CD14-positive monocyte (primary cell): Measurements from ENCODE around the gene CAMK1D. TPM values are rescaled to one million over a fixed set of nuclear protein-coding genes. Genes with fewer than 3 reads are reported as not detected.

Experiments
- DNase-seq, 3 donors: peaks; one replicate each; pipeline ENCODE4 v3.0.0-alpha.2; 2011 to 2022
- H2AFZ ChIP-seq: 2 replicates; pipeline ENCODE4 v1.6.0; 2012; ENCODE audit warnings: mild to moderate bottlenecking, low read depth, low read length, inconsistent platforms; ENCODE audit not compliant: insufficient read depth, poor library complexity, severe bottlenecking
- H3K27ac ChIP-seq, 2 donors: 1 replicate in 1 of 2; 2 replicates in 1 of 2; pipeline ENCODE4 v1.5.1; 2012 to 2013; ENCODE audit warnings: low read length in 2 of 2, control low read depth in 1 of 2, inconsistent platforms in 1 of 2, low read depth in 1 of 2, mild to moderate bottlenecking in 1 of 2
- H3K27me3 ChIP-seq, 2 donors: one replicate each; pipeline versions ENCODE4 v1.6.0 to v1.6.1; 2011 to 2013; ENCODE audit warnings: low read length in 2 of 2; ENCODE audit not compliant: control insufficient read depth in 2 of 2, insufficient read depth in 2 of 2
- H3K36me3 ChIP-seq, 2 donors: replicated peaks in 1 of 2; 1 replicate in 1 of 2; 2 replicates in 1 of 2; pipeline versions ENCODE4 v1.5.1 to v1.6.1; 2012 to 2013; ENCODE audit warnings: low read length in 2 of 2, control low read depth in 1 of 2, inconsistent platforms in 1 of 2, mild to moderate bottlenecking in 1 of 2; ENCODE audit not compliant: insufficient read depth in 2 of 2, control insufficient read depth in 1 of 2
- H3K4me1 ChIP-seq, 2 donors: 1 replicate in 1 of 2; 2 replicates in 1 of 2; pipeline versions ENCODE4 v1.5.1 to v1.6.1; 2012 to 2013; ENCODE audit warnings: low read length in 2 of 2, control low read depth in 1 of 2, inconsistent platforms in 1 of 2, mild to moderate bottlenecking in 1 of 2, moderate library complexity in 1 of 2; ENCODE audit not compliant: insufficient read depth in 2 of 2, control insufficient read depth in 1 of 2
- H3K4me2 ChIP-seq: replicated peaks from 2 replicates; pipeline ENCODE3; 2012; ENCODE audit warnings: low read length, moderate library complexity, mild to moderate bottlenecking; ENCODE audit not compliant: poor library complexity, severe bottlenecking; ENCODE audit errors: extremely low read depth
- H3K4me3 ChIP-seq, 3 experiments: fragments of 200-600 bp in 1 of 3; sonication (generic) in 1 of 3; replicated peaks in 1 of 3; 1 replicate in 2 of 3; 2 replicates in 1 of 3; pipeline ENCODE4 v1.5.1; 2011 to 2013; ENCODE audit warnings: low read length in 3 of 3, mild to moderate bottlenecking in 3 of 3, control low read depth in 2 of 3, low read depth in 2 of 3, inconsistent platforms in 1 of 3, moderate library complexity in 1 of 3
- H3K79me2 ChIP-seq: 2 replicates; pipeline ENCODE4 v1.6.0; 2012; ENCODE audit warnings: mild to moderate bottlenecking, control low read depth, inconsistent platforms, low read length, moderate library complexity; ENCODE audit not compliant: insufficient read depth
- H3K9ac ChIP-seq: 2 replicates; pipeline ENCODE4 v1.6.0; 2017; ENCODE audit warnings: low read length, mild to moderate bottlenecking; ENCODE audit not compliant: insufficient read depth, poor library complexity, severe bottlenecking
- H3K9me3 ChIP-seq, 2 donors: replicated peaks in 1 of 2; 1 replicate in 1 of 2; 2 replicates in 1 of 2; pipeline versions ENCODE4 v1.5.1 to v1.6.1; 2012 to 2013; ENCODE audit warnings: low read length in 2 of 2, control low read depth in 1 of 2; ENCODE audit not compliant: control insufficient read depth in 1 of 2, insufficient read depth in 1 of 2
- H4K20me1 ChIP-seq: 2 replicates; pipeline ENCODE4 v1.6.0; 2012; ENCODE audit warnings: mild to moderate bottlenecking, low read length, control low read depth, moderate library complexity; ENCODE audit not compliant: insufficient read depth
- H3K27ac Mint-ChIP-seq, 7 donors: one replicate each; pipeline ENCODE4 v1.8.0; 2020; ENCODE audit warnings: mild to moderate bottlenecking in 7 of 7, mixed read lengths in 7 of 7, moderate library complexity in 6 of 7, inconsistent platforms in 2 of 7
- H3K27me3 Mint-ChIP-seq, 3 donors: one replicate each; pipeline ENCODE4 v1.8.0; 2021 to 2022; ENCODE audit warnings: low read depth in 3 of 3, mild to moderate bottlenecking in 3 of 3, mixed read lengths in 3 of 3, moderate library complexity in 3 of 3, inconsistent platforms in 1 of 3
- H3K36me3 Mint-ChIP-seq, 2 donors: one replicate each; pipeline ENCODE4 v1.8.0; 2020; ENCODE audit warnings: mixed read lengths in 2 of 2, inconsistent platforms in 1 of 2, mild to moderate bottlenecking in 1 of 2
- H3K4me1 Mint-ChIP-seq: one replicate; pipeline ENCODE4 v1.8.0; 2020; ENCODE audit warnings: mild to moderate bottlenecking, mixed read lengths
- H3K4me3 Mint-ChIP-seq, 2 donors: one replicate each; pipeline ENCODE4 v1.8.0; 2020; ENCODE audit warnings: mild to moderate bottlenecking in 2 of 2, mixed read lengths in 2 of 2, moderate library complexity in 1 of 2
- H3K9me3 Mint-ChIP-seq, 7 donors: one replicate each; pipeline ENCODE4 v1.8.0; 2020 to 2022; ENCODE audit warnings: mixed read lengths in 7 of 7, mild to moderate bottlenecking in 6 of 7, moderate library complexity in 6 of 7, inconsistent platforms in 2 of 7
- WGBS: methylation state at CpG from one replicate; pipeline ENCODE4 v1.1.5; 2013; ENCODE audit warnings: missing lambda C conversion rate; ENCODE audit not compliant: insufficient coverage; 5-methylcytosine and 5-hydroxymethylcytosine counted together
- intact Hi-C, 2 donors: fragments of 100-400 bp; cut with micrococcal nuclease; formaldehyde crosslinking; loops; one replicate each; pipeline versions ENCODE4 v1.15.0 to v1.15.1; 2023
- polyA plus RNA-seq, 3 donors: library from polyadenylated mRNA; depleted of rRNA in 1 of 3; unstranded in 2 of 3; stranded (reverse) in 1 of 3; fragments of 300-500 nt in 2 of 3; fragments of >200 nt in 1 of 3; fragmentation: Illumina TruSeq in 2 of 3; gene quantifications; 1 replicate in 2 of 3; 2 replicates in 1 of 3; pipeline ENCODE4 v1.2.3, GENCODE V29; 2012 to 2021
- TF ChIP-seq, protein P1 (sequence below): fragments of 200-600 bp; IDR thresholded peaks from one replicate; pipeline ENCODE4 v1.8.0; 2022; ENCODE audit warnings: antibody characterized with exemption, mild to moderate bottlenecking

Gene CAMK1D
- polyA plus RNA-seq, 3 donors: 6.7 to 11.8 (median 7.1) TPM

DNA sequence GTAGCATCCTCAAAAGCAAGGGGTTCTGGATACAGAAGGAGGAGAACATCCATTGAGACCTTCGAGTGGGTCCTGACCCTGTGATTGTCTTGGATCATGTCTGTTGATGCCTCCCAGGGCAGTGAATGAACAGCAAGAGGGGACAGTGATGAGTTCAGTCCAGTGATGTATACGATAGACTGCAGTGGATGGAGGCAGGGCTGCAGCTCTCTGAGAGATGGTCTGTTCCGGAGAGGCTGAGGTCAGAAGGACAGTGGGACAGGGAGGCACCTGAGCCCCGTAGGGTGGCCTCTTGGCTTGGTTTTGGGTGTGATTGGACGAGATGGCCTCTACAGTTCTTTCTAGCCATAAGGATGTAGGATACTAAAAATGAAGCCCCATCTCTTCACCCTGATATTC lies 280.4 kb downstream of the CAMK1D start:
- H3K9me3 Mint-ChIP-seq: peaks cover 0 to 3% (median 0%) of the 10 kb centered on the region in 7 donors
- Histone ChIP-seq H3K27me3 (no peaks in the 10 kb centered on the region), H3K4me1 (no peaks in the 10 kb centered on the region), H3K9me3 (no peaks in the 10 kb centered on the region), H3K4me3 (no peak overlapping the region), H3K4me2 (no peak overlapping the region), H3K9ac (no peak overlapping the region), H2AFZ (no peak overlapping the region), H3K27ac (no peak overlapping the region), H3K36me3 (no peaks in the 10 kb centered on the region), H4K20me1 (peaks cover 37% of the 10 kb centered on the region), H3K79me2 (no peaks in the 10 kb centered on the region)
- H3K27me3 Mint-ChIP-seq: peaks cover 0 to 2% (median 0%) of the 10 kb centered on the region in 3 donors
- 88% methylated on average over 2 of the region's 5 CpGs for WGBS
- intact Hi-C loops: no loop called here
- no peak overlapping the region for H3K27ac Mint-ChIP-seq
- peaks cover 0 to 2% of the 10 kb centered on the region in 2 donors for H3K36me3 Mint-ChIP-seq
- H3K4me3 Mint-ChIP-seq: no peak overlapping the region
- DNase-seq: no peak
- TF ChIP-seq, protein P1, sequence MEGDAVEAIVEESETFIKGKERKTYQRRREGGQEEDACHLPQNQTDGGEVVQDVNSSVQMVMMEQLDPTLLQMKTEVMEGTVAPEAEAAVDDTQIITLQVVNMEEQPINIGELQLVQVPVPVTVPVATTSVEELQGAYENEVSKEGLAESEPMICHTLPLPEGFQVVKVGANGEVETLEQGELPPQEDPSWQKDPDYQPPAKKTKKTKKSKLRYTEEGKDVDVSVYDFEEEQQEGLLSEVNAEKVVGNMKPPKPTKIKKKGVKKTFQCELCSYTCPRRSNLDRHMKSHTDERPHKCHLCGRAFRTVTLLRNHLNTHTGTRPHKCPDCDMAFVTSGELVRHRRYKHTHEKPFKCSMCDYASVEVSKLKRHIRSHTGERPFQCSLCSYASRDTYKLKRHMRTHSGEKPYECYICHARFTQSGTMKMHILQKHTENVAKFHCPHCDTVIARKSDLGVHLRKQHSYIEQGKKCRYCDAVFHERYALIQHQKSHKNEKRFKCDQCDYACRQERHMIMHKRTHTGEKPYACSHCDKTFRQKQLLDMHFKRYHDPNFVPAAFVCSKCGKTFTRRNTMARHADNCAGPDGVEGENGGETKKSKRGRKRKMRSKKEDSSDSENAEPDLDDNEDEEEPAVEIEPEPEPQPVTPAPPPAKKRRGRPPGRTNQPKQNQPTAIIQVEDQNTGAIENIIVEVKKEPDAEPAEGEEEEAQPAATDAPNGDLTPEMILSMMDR: no peak
- peaks cover 6% of the 10 kb centered on the region for H3K4me1 Mint-ChIP-seq

- no peak for DNase-seq
- intact Hi-C loops: no loop called here
- Histone ChIP-seq H3K4me1 (no peaks in the 10 kb centered on the region), H3K27me3 (no peaks in the 10 kb centered on the region), H3K9me3 (no peaks in the 10 kb centered on the region), H3K9ac (no peak overlapping the region), H3K27ac (no peak overlapping the region), H3K4me3 (no peak overlapping the region), H4K20me1 (peaks cover 42% of the 10 kb centered on the region), H3K36me3 (no peaks in the 10 kb centered on the region), H2AFZ (no peak overlapping the region), H3K79me2 (no peaks in the 10 kb centered on the region), H3K4me2 (no peak overlapping the region)
- peaks cover 6% of the 10 kb centered on the region for H3K4me1 Mint-ChIP-seq
- H3K27ac Mint-ChIP-seq: no peak overlapping the region
- TF ChIP-seq, protein P1: no peak
- WGBS: 73% methylated on average over 2 of the region's 3 CpGs
- no peak overlapping the region for H3K4me3 Mint-ChIP-seq
- H3K9me3 Mint-ChIP-seq: peaks cover 0 to 3% (median 0%) of the 10 kb centered on the region in 7 donors
- peaks cover 0 to 2% of the 10 kb centered on the region in 2 donors for H3K36me3 Mint-ChIP-seq
- H3K27me3 Mint-ChIP-seq: peaks cover 0 to 2% (median 0%) of the 10 kb centered on the region in 3 donors
These were observed 281.9 kb downstream of the CAMK1D start for GRCh38 chr10:12631216-12631615.
